K562 (cell line): ENCODE measurements around the gene USP32. TPM values are rescaled to one million over a fixed set of nuclear protein-coding genes. Genes with fewer than 3 reads are reported as not detected.

Experiments
- ATAC-seq: fragments of 200-7000 bp; cut with Tn5 transposase; 3 replicates; pipeline ENCODE4 v1.9.1; 2020; ENCODE audit warnings: moderate library complexity
- BruUV-seq: library from RNA; stranded (reverse); fragments of 400-500 nt; replicated peaks from 2 replicates; lab custom pipeline; 2021; lab: Mats Ljungman, UMichigan
- CTCF ChIA-PET: fragments of 300-600 bp; formaldehyde crosslinking; extraction: SDS; loops from one replicate; lab custom pipeline; 2021; ENCODE audit warnings: low intra/inter-chr PET ratio; lab: Yijun Ruan, JAX
- POLR2A ChIA-PET: fragments of 300-600, 350-650 bp; sonication (Branson Sonifier 250); formaldehyde crosslinking; extraction: SDS; loops from one replicate; lab custom pipeline; 2021; ENCODE audit warnings: antibody characterized with exemption, inconsistent platforms; lab: Yijun Ruan, JAX
- DNase-seq, 4 experiments: peaks; one replicate each; pipeline versions ENCODE4 v3.0.0 to v3.0.0-alpha.2; 2011 to 2018; ENCODE audit warnings: low spot score in 3 of 4, mixed read lengths in 3 of 4; ENCODE audit errors: extremely low read depth in 1 of 4
- FAIRE-seq: peaks from 2 replicates; lab custom pipeline; 2011; peaks lifted over from hg19 to GRCh38; lab: Jason Lieb, UNC
- H2AFZ ChIP-seq: 2 replicates; pipeline ENCODE4 v1.6.0; 2011; ENCODE audit warnings: low read depth, low read length, control low read depth, inconsistent platforms
- H3K27ac ChIP-seq: fragments of 200-600 bp; 3 replicates; pipeline ENCODE4 v1.8.0; 2011; ENCODE audit warnings: low read depth, mild to moderate bottlenecking, control low read depth, inconsistent platforms, low read length, moderate library complexity, mixed read lengths; ENCODE audit errors: extremely low read depth
- H3K27me3 ChIP-seq, 2 experiments: fragments of 300-600 bp in 1 of 2; 2 replicates in 1 of 2; 3 replicates in 1 of 2; pipeline versions ENCODE4 v1.6.0 to v1.8.0; 2011; ENCODE audit warnings: inconsistent platforms in 2 of 2, low read length in 2 of 2, mild to moderate bottlenecking in 1 of 2, mixed read lengths in 1 of 2, moderate library complexity in 1 of 2; ENCODE audit not compliant: control insufficient read depth in 2 of 2, insufficient read depth in 2 of 2
- H3K36me3 ChIP-seq: fragments of 300-600 bp; 3 replicates; pipeline ENCODE4 v1.8.0; 2011; ENCODE audit warnings: mild to moderate bottlenecking, low read length, inconsistent platforms; ENCODE audit not compliant: control insufficient read depth, insufficient read depth
- H3K4me1 ChIP-seq, 2 experiments: fragments of 200-600 bp in 1 of 2; replicated peaks in 1 of 2; 2 replicates in 1 of 2; 3 replicates in 1 of 2; pipeline versions ENCODE4 v1.5.1 to v1.8.0; 2011; ENCODE audit warnings: inconsistent platforms in 2 of 2, low read length in 2 of 2, mild to moderate bottlenecking in 1 of 2, mixed read lengths in 1 of 2, moderate library complexity in 1 of 2; ENCODE audit not compliant: control insufficient read depth in 2 of 2, insufficient read depth in 2 of 2
- H3K4me2 ChIP-seq: 2 replicates; pipeline ENCODE4 v1.6.1; 2011; ENCODE audit warnings: low read length, control low read depth, inconsistent platforms, mixed read lengths; ENCODE audit not compliant: insufficient read depth
- H3K4me3 ChIP-seq: fragments of 200-600 bp; sonication (generic), shearing (Covaris generic); 2 replicates; pipeline ENCODE4 v1.5.1; 2016; ENCODE audit warnings: control low read depth, inconsistent platforms
- H3K79me2 ChIP-seq: fragments of 200-600 bp; 3 replicates; pipeline ENCODE4 v1.8.0; 2011; ENCODE audit warnings: low read length, inconsistent platforms; ENCODE audit not compliant: control insufficient read depth, insufficient read depth
- H3K9ac ChIP-seq, 2 experiments: 2 replicates each; pipeline versions ENCODE4 v1.6.0 to v1.6.1; 2011; ENCODE audit warnings: low read depth in 2 of 2, low read length in 2 of 2, control low read depth in 1 of 2, inconsistent platforms in 1 of 2, mild to moderate bottlenecking in 1 of 2, mixed read lengths in 1 of 2; ENCODE audit not compliant: insufficient read depth in 1 of 2
- H3K9me1 ChIP-seq: one replicate; pipeline ENCODE4 v1.6.0; 2011; ENCODE audit warnings: inconsistent platforms, mild to moderate bottlenecking, low read length, moderate library complexity; ENCODE audit not compliant: control insufficient read depth, insufficient read depth
- H3K9me3 ChIP-seq: replicated peaks from 2 replicates; pipeline ENCODE4 v1.5.1; 2011; ENCODE audit warnings: low read depth, low read length, inconsistent platforms; ENCODE audit not compliant: control insufficient read depth, insufficient read depth
- H4K20me1 ChIP-seq: replicated peaks from 2 replicates; pipeline ENCODE4 v1.6.1; 2011; ENCODE audit warnings: low read length, inconsistent platforms, mixed read lengths; ENCODE audit not compliant: control insufficient read depth, insufficient read depth
- BRCA1 ChIP-seq, 2 experiments: fragments of 450-650 bp in 1 of 2; sonication (generic) in 1 of 2; formaldehyde crosslinking in 1 of 2; IDR thresholded peaks; 2 replicates each; pipeline versions ENCODE4 v1.5.0 to v1.6.1; 2017 to 2020; ENCODE audit warnings: mild to moderate bottlenecking in 1 of 2, missing genetic modification reagents in 1 of 2
- ZNF75A ChIP-seq: fragments of 450-650 bp; formaldehyde crosslinking; IDR thresholded peaks from 2 replicates; pipeline ENCODE4 v1.4.0; 2020; ENCODE audit warnings: mild to moderate bottlenecking
- WGBS: fragments of 100-300 bp; shearing (Covaris generic); methylation state at CpG from one replicate; pipeline ENCODE4 v1.1.6; 2016; ENCODE audit warnings: low coverage, mixed read lengths; ENCODE audit not compliant: insufficient coverage; ENCODE audit errors: missing lambda C conversion rate; 5-methylcytosine and 5-hydroxymethylcytosine counted together
- in situ Hi-C: fragments of 300-500 bp; cut with MboI; formaldehyde crosslinking; loops from 4 replicates; pipeline ENCODE4 v1.15.0; 2018; ENCODE audit warnings: inconsistent platforms, mixed read lengths
- intact Hi-C: fragments of 100-400 bp; cut with micrococcal nuclease; formaldehyde crosslinking; loops from 2 replicates; pipeline ENCODE4 v1.14.2; 2022
- polyA plus RNA-seq, 8 experiments: library from polyadenylated mRNA; depleted of rRNA in 4 of 8; stranded (reverse) in 5 of 8; unstranded in 3 of 8; fragments of >200 nt; fragmentation: Nextera tagmentation in 2 of 8; fragmentation: Illumina TruSeq in 1 of 8; extraction: Ambion mirVana in 2 of 8; extraction: Trizol in 1 of 8; gene quantifications; 2 replicates each; pipeline versions ENCODE4 v1.2.1 to v1.2.3, GENCODE V29; 2011 to 2014; ENCODE audit warnings: inconsistent platforms in 1 of 8, missing spikeins in 1 of 8
- total RNA-seq, 7 experiments: library from RNA; depleted of rRNA in 6 of 7; stranded (reverse); fragments of >200 nt in 6 of 7; fragmentation: Illumina TruSeq in 2 of 7; extraction: Trizol in 2 of 7; gene quantifications; 2 replicates each; pipeline versions ENCODE4 v1.2.1 to v1.2.3, GENCODE V29; 2011 to 2021; ENCODE audit warnings: low replicate concordance in 1 of 7
- TF ChIP-seq, protein P1 (sequence below), 3 experiments: fragments of 200-800 bp in 1 of 3; fragments of 250-450 bp in 1 of 3; fragments of 450-650 bp in 1 of 3; sonication (Bioruptor Pico) in 1 of 3; sonication (Bioruptor generic) in 1 of 3; formaldehyde crosslinking in 1 of 3; IDR thresholded peaks; 2 replicates each; pipeline versions ENCODE4 v1.6.1 to v1.8.0; 2016 to 2022; ENCODE audit warnings: mild to moderate bottlenecking in 2 of 3, missing genetic modification characterization in 2 of 3, missing compliant biosample characterization in 1 of 3, moderate library complexity in 1 of 3

The USP32 gene
- total and polyA plus RNA-seq, 9 of the 15 experiments (the other 6 are each of a cell fraction or from before 2014, with no cell fraction given): 18.0 to 69.3 (median 47.1) TPM

DNA sequence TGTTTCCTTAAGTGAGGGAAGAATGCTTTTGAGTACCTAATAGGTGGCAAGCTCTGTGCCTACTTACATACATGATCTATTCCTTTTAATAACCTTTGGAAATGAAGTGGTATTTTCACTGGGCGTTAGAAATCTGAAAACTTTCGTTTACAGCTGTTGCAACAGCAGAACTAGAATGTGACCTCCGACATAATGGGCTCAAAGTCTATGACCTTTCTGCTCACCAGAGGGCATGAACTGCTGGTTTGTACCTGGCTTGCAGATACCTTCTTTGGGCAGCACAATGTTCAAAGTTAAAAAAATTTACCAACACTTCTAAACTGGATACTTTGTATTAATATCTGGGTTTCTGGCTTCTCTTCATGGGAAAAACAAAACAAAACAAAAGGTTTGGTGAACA, 217.9 kb downstream of the USP32 start:
- CTCF ChIA-PET: no interaction called here
- no TSS peak for BruUV-seq

More for the DNA sequence above, 217.9 kb downstream of the USP32 start:
- ATAC-seq: no peak
- Histone ChIP-seq H4K20me1 (no peaks in the 10 kb centered on the region), H3K4me2 (no peak overlapping the region), H3K27ac (no peak overlapping the region), H3K79me2 (no peaks in the 10 kb centered on the region), H2AFZ (no peak overlapping the region), H3K9me1 (no peaks in the 10 kb centered on the region), H3K9ac (no peak overlapping the region), H3K27me3 (no peaks in the 10 kb centered on the region), H3K9me3 (no peaks in the 10 kb centered on the region), H3K36me3 (peaks cover 14% of the 10 kb centered on the region; the same call in 1 of the 3 replicates), H3K4me1 (peaks cover 0 to 12% of the 10 kb centered on the region in 2 experiments; a peak in 3 of 5 replicates), H3K4me3 (no peak overlapping the region)
- intact Hi-C loops: no loop called here
- TF ChIP-seq BRCA1 (IDR thresholded peaks at IDR 0.05): no peak
- no peak for TF ChIP-seq BRCA1 (CRISPR knock-in tag; IDR thresholded peaks at IDR 0.05)
- TF ChIP-seq, protein P1, sequence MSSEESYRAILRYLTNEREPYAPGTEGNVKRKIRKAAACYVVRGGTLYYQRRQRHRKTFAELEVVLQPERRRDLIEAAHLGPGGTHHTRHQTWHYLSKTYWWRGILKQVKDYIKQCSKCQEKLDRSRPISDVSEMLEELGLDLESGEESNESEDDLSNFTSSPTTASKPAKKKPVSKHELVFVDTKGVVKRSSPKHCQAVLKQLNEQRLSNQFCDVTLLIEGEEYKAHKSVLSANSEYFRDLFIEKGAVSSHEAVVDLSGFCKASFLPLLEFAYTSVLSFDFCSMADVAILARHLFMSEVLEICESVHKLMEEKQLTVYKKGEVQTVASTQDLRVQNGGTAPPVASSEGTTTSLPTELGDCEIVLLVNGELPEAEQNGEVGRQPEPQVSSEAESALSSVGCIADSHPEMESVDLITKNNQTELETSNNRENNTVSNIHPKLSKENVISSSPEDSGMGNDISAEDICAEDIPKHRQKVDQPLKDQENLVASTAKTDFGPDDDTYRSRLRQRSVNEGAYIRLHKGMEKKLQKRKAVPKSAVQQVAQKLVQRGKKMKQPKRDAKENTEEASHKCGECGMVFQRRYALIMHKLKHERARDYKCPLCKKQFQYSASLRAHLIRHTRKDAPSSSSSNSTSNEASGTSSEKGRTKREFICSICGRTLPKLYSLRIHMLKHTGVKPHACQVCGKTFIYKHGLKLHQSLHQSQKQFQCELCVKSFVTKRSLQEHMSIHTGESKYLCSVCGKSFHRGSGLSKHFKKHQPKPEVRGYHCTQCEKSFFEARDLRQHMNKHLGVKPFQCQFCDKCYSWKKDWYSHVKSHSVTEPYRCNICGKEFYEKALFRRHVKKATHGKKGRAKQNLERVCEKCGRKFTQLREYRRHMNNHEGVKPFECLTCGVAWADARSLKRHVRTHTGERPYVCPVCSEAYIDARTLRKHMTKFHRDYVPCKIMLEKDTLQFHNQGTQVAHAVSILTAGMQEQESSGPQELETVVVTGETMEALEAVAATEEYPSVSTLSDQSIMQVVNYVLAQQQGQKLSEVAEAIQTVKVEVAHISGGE (CRISPR knock-in tag; IDR thresholded peaks at IDR 0.05): peak in 1 of 3 experiments; percentile 15; a peak in 1 of 6 replicates
- TF ChIP-seq ZNF75A (CRISPR knock-in tag): no peak
- 43% methylated on average over 3 of the region's 3 CpGs for WGBS
- POLR2A ChIA-PET: interaction anchor here (0.7 to 1.0 kb wide), 4 partner anchors 13 to 32 kb away, joined by 3 read pairs; partner anchors contain the start of gene CA4
- no peak for DNase-seq
- FAIRE-seq: no peak
- in situ Hi-C loops: no loop called here
